Ovary (tissue), 9 donors: ENCODE measurements around the gene CREB3L1. TPM values are rescaled to one million over a fixed set of nuclear protein-coding genes. Genes with fewer than 3 reads are reported as not detected.

ENCODE experiments used
- DNase-seq, 5 donors: peaks; one replicate each; pipeline ENCODE4 v3.0.0-alpha.2; 2019 to 2020
- H3K27ac ChIP-seq, 2 donors: fragments of 200-600 bp; one replicate each; pipeline versions ENCODE4 v1.5.1 to v1.8.0; 2019 to 2022
- H3K27me3 ChIP-seq: fragments of 200-600 bp; one replicate; pipeline ENCODE4 v1.8.0; 2022
- H3K36me3 ChIP-seq: fragments of 200-600 bp; sonication (generic); one replicate; pipeline ENCODE4 v1.5.1; 2019
- H3K4me1 ChIP-seq: one replicate; pipeline ENCODE4 v1.8.1; 2013; ENCODE audit warnings: mild to moderate bottlenecking, moderate library complexity; ENCODE audit not compliant: insufficient read depth
- H3K4me3 ChIP-seq: fragments of 200-600 bp; sonication (generic); one replicate; pipeline ENCODE4 v1.5.1; 2017
- H3K9me3 ChIP-seq, 2 donors: fragments of 200-600 bp in 1 of 2; sonication (generic) in 1 of 2; one replicate each; pipeline versions ENCODE4 v1.5.1 to v1.8.1; 2013 to 2019; ENCODE audit warnings: mild to moderate bottlenecking in 1 of 2, moderate library complexity in 1 of 2
- CTCF ChIP-seq, 3 donors: fragments of 450-650 bp in 2 of 3; fragments of 200-600 bp in 1 of 3; IDR thresholded peaks; one replicate each; pipeline versions ENCODE4 v1.5.1 to v1.8.0; 2016 to 2022; ENCODE audit warnings: antibody characterized with exemption in 3 of 3, mild to moderate bottlenecking in 1 of 3
- EP300 ChIP-seq: sonication (generic); formaldehyde crosslinking; IDR thresholded peaks from one replicate; pipeline ENCODE4 v1.6.1; 2017; ENCODE audit warnings: antibody characterized with exemption
- POLR2A ChIP-seq: fragments of 450-650 bp; IDR thresholded peaks from one replicate; pipeline ENCODE4 v1.6.1; 2017; ENCODE audit warnings: antibody characterized with exemption, mild to moderate bottlenecking, moderate library complexity
- WGBS, 3 donors: extraction: QIAGEN DNeasy Blood & Tissue Kit in 1 of 3; methylation state at CpG; one replicate each; pipeline versions ENCODE4 v1.1.5 to v1.1.7; 2013 to 2017; 5-methylcytosine and 5-hydroxymethylcytosine counted together
- intact Hi-C, 4 donors: fragments of 100-400 bp; cut with DNase I; formaldehyde crosslinking; loops; one replicate each; pipeline versions ENCODE4 v1.11.0 to v1.15.1; 2022 to 2023
- polyA plus RNA-seq, 2 donors: library from polyadenylated mRNA; stranded (reverse); fragments of 200-250 nt in 1 of 2; fragments of 350-450 nt in 1 of 2; fragmentation: Illumina TruSeq in 1 of 2; extraction: RNeasy Lipid Tissue Mini Kit (QIAGEN cat#74804) in 1 of 2; gene quantifications; one replicate each; pipeline ENCODE4 v1.2.3, GENCODE V29; 2013 to 2014
- total RNA-seq, 7 donors: library from RNA; depleted of rRNA in 2 of 7; stranded (reverse); fragments of >200 nt in 2 of 7; fragmentation: NEBNext Ultra II Directional in 3 of 7; extraction: Animal tissue kit (Norgen Biotek cat#: 25700) in 3 of 7; gene quantifications; one replicate each; pipeline versions ENCODE4 v1.1.0 to v1.2.4, GENCODE V29; 2016 to 2023
- donor health status: DM: no; HTN: no; CAD: no; lungs with moderate emphysema.
- donor health status: DM: no; HTN: no; CAD: no.
- donor health status: Bipolar disorder and iron deficiency.
- donor health status: DM: yes; HTN: yes; CAD: no.
- donor health status: DM: no; HTN: no; CAD: no.
- donor health status: DM: yes; HTN: yes; CAD: no.

Gene CREB3L1
- total and polyA plus RNA-seq, 9 donors = 1.7 to 63.0 (median 7.5) TPM

GRCh38 chr11:46242041-46242951, 35.2 kb upstream of the CREB3L1 start:
- Histone ChIP-seq H3K27me3 (no peaks in the 10 kb centered on the region), H3K9me3 (no peaks in the 10 kb centered on the region), H3K27ac (peak overlapping the region; percentile 44 to 71), H3K4me1 (peaks cover 4% of the 10 kb centered on the region), H3K4me3 (no peak overlapping the region), H3K36me3 (no peaks in the 10 kb centered on the region)
- DNase-seq = no peak
- WGBS, 3 donors = 74 to 78% (median 76%) methylated on average over 9 of the region's 9 CpGs
- intact Hi-C loops = no loop called here
- TF ChIP-seq EP300 (no peak), CTCF (IDR thresholded peaks at IDR 0.05) (no peak), POLR2A (no peak)

- Histone ChIP-seq H3K9me3 (no peaks in the 10 kb centered on the region), H3K27me3 (no peaks in the 10 kb centered on the region), H3K27ac (peak overlapping the region; percentile 44 to 77), H3K4me3 (peak overlapping the region; percentile 47), H3K4me1 (peaks cover 4% of the 10 kb centered on the region), H3K36me3 (no peaks in the 10 kb centered on the region)
- intact Hi-C loops = no loop called here
- peak in 1 of 3 donors; percentile 8 for TF ChIP-seq CTCF (IDR thresholded peaks at IDR 0.05)
- peak; percentile 9 for TF ChIP-seq EP300
- peak; percentile 49 for TF ChIP-seq POLR2A
- WGBS, 3 donors = 0 to 1% (median 1%) methylated on average over 45 to 46 of the region's 46 CpGs
- DNase-seq = peak; percentile 94 to 96 (median 96)
Measured at GRCh38 chr11:46242952-46243795, 34.3 kb upstream of the CREB3L1 start.

GRCh38 chr11:46243796-46244109, 33.7 kb upstream of the CREB3L1 start:
- TF ChIP-seq POLR2A (no peak), CTCF (IDR thresholded peaks at IDR 0.05) (no peak), EP300 (no peak)
- Histone ChIP-seq H3K4me1 (peaks cover 4% of the 10 kb centered on the region), H3K27me3 (no peaks in the 10 kb centered on the region), H3K27ac (peak overlapping the region in 1 of 2 donors; percentile 77), H3K4me3 (peak overlapping the region; percentile 47), H3K36me3 (no peaks in the 10 kb centered on the region), H3K9me3 (no peaks in the 10 kb centered on the region)
- WGBS, 3 donors = 12 to 14% (median 12%) methylated on average over 8 of the region's 8 CpGs
- intact Hi-C loops = no loop called here
- no peak for DNase-seq

DNA sequence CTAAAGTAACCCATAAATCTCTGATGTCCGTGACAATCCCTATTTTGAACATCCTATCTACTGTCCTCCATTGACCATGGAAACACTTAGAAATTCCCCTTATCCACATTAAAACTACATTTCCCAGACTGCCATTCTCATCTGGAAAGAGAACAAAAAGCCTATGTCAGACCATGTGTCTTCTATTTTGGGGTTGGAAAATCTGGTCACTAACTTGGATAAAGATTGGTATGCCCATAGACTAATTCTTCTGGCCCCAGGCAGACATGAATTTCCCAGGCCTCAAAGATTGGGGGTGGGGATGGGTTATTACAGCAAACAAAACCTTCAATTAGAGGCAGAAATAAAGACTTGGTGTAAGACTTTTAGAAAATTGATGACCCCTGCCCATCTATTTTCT, 30.9 kb upstream of the CREB3L1 start:
- DNase-seq = no peak
- intact Hi-C loops = no loop called here
- WGBS, 3 donors = 75 to 89% (median 88%) methylated on average over 1 of the region's 1 CpG

More for the DNA sequence above, 30.9 kb upstream of the CREB3L1 start:
- no peak overlapping the region for H3K4me3 ChIP-seq
- no peak overlapping the region for H3K27ac ChIP-seq
- H3K4me1 ChIP-seq = peaks cover 1% of the 10 kb centered on the region
- TF ChIP-seq CTCF (IDR thresholded peaks at IDR 0.05) (no peak), EP300 (no peak), POLR2A (no peak)
- H3K27me3 ChIP-seq = no peaks in the 10 kb centered on the region
- no peaks in the 10 kb centered on the region for H3K36me3 ChIP-seq
- no peaks in the 10 kb centered on the region for H3K9me3 ChIP-seq
